GM19023 (cell line): ENCODE data around the gene GOLGA3.
"Not testable (repeated sequence)": the region's sequence is repeated elsewhere in the genome, so short reads cannot be mapped to it uniquely, and the experiment has no call there.

Source experiments
- ATAC-seq: cut with Tn5 transposase; IDR thresholded peaks from one replicate; pipeline ENCODE4 v1.9.1; 2021; ENCODE audit warnings: mild to moderate bottlenecking, moderate library complexity; ENCODE audit not compliant: unreplicated experiment

The GOLGA3 gene

DNA sequence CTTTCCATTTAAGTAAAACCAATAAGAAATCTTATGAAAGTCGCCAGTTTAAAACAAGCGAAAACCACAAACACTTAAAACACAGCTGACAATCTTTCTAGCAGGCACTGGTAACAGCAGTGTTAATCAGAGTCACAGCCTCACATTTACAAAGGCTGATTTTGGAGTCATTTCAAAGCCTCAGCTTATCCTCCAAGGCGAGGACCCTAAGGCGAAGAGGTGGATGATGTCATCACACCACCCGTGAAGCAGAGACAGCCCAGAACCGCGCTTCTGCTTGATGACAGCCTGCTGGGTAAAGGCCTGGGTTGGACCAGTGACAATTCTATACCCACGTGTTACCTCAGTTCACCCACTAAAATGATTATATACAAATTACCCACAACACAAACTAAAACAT, 10.1 kb downstream of the GOLGA3 start:
- ATAC-seq: no peak

DNA sequence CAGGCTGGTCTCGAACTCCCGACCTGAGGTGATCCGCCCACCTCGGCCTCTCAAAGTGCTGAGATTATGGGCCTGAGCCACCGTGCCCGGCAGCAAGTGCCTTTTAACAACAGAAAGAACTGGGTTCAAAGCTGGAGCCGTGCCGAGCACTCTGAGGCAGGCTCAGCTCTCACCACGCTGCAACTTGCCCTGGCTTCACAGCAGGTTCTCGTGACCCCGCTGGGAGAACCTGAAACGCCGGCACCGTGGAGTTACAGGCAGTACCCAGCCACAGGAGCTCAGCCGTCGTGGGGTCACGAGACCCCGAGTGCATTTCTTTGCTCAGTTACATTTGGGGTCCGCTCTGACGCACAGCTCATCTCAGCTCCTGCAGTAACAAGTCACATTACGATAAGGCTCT, 14.4 kb downstream of the GOLGA3 start:
- no peak for ATAC-seq

DNA sequence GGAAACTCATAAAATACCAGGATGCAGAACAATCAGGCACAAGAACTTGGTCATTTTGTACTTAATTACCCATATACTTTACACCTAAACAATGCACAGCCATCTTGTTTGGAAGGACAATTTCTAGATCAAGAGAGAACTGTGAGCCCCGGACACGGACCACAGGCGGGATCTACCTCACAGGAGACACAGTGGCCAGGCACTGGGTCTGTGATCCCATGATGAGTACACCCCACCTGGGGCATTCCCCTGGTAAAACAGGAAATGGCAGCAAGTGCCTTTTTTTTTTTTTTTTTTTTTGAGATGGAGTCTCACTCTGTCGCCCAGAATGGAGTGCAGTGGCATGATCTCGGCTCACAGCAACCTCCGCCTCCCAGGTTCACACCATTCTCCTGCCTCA, 15.2 kb downstream of the GOLGA3 start:
- ATAC-seq: no peak

GRCh38 chr12:132812631-132813305, 15.9 kb downstream of the GOLGA3 start:
- ATAC-seq: no peak

DNA sequence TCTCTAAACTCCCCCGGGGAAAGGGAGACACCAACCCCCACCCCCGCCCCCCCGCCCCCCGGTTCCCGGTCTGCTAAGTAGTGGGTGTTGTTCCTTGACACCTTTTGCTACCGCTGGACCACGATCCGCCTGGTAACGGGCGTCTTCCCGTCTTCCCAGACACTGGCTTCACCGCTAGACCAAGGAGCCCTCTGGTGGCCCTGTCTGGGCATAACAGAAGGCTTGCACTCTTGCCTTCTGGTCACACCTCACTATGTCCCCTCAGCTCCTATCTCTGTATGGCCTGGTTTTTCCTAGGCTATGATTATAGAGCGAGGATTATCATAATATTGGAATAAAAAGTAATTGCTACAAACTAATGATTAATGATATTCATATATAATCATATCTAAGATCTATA, 19.3 kb downstream of the GOLGA3 start:
- not testable (repeated sequence) for ATAC-seq

DNA sequence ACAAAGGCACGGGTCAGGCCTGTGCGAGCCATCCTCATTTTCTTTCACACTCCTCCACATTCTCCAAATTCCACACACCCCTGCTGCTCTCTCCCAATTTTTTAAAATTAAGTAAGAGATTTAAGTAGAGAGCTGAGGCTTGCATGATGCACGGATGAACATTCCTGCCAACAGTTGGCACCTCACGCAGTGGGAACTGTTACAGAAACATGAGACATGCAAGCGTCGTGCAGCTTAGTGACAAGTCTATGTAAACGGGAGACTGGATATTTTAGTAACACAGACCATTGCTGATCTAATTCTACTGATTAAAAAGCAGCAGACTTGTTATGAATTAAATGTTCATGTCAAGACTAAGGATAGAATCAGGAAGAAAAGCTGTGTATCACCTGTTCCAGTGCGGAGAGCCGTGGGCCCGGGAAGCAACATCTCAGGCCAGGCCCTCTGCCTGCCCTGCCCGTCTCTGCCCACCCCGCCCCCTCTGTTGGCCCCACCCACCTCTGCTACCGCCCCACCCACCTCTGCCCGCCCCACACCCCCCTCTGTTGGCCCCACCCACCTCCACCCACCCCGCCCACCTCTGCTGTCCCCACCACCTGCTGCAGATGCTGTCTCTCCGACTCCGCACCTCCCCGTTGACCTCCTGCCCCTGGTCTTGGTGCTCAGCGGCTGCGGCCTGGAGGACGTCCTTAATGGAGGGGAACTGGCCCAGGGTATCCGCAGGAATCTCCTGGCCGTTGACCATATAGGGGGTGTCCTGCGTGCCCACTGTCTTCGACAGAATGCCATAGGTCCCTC, 21.2 kb downstream of the GOLGA3 start:
- no peak for ATAC-seq

DNA sequence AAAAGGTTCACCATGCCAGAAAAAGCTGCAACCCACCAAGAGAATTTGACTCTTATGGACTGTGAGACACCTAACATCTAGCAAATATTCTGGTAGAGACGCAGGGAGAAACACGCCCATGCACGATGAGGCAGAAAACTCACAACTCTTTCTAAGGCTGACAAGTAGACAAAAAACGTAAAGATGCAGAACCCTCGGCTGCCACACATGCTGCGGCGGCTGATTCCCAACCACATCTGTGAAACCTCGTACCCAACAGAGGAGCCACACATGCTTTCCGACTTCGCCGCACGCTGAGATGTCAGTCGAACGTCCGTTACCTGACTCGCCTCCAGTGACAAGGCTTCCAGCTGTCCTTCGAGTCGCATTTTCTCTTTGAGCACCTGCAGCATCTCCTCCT, 21.8 kb downstream of the GOLGA3 start:
- no peak for ATAC-seq

GRCh38 chr12:132804426-132804861, 24.2 kb downstream of the GOLGA3 start:
- no peak for ATAC-seq

- ATAC-seq: no peak
Observed at GRCh38 chr12:132803888-132804287, 24.8 kb downstream of the GOLGA3 start.

DNA sequence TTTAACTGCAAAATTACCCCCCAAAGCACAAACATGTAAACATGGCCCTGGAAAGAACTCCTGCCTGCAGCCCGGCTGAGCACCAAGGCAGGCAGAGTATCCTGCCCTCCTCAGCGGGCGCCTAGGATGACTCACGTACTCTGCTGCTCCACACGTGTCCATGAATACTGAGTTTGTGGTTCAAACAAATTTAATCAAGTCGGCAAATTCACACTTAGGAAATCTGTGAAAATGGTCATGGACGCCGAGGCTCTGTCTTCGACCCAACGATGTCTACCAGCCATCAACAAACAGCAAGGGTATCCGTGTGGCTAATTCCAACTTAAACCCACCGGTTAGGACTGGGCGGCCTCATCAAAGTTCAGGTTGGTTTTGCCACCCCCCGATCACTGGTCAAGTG, 25.5 kb downstream of the GOLGA3 start:
- no peak for ATAC-seq

GRCh38 chr12:132801741-132802140, 26.9 kb downstream of the GOLGA3 start:
- no peak for ATAC-seq

DNA sequence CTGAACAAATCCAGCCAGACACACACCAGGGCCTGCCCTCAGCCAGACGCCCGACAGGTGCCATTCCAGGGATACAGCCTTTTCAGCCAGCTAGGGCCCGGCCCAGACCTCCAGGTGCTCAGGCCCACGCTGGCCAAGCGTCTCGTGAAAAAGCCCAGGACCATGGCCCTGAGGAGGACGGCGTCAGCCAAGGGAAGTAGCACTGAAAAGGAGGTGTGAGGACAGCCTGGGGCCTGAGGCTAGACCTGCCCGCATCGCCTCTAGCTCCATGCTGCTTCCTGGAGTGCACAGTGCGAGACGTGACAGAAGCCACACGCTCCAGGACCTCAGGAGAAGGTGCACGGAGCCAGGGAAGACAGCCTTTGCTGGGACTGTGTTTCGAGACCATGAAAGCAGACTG, 29.8 kb downstream of the GOLGA3 start:
- no peak for ATAC-seq

GRCh38 chr12:132797820-132798570, 30.7 kb downstream of the GOLGA3 start:
- ATAC-seq: no peak

DNA sequence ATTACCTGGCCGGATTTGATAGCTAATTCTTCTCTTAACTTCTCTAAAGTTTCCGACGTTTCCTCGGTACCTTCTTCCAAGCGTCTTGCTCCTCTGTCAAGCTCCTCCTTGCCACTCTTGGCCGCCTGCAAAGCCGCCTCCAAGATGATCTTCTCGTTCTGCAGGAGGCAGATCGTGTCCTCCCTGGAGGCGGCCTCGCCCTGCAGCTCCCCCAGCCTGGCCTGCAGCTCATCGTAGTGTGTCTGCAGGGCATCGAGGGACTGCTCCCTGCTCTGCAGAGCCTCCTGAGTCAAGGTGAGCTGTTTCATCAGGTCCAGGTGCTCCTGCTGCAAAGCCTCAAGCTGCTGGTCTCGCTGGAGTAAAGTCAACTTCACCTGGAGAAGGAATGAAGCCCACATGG, 32.8 kb downstream of the GOLGA3 start:
- no peak for ATAC-seq

- not testable (repeated sequence) for ATAC-seq
Observed at GRCh38 chr12:132791940-132792339, 36.7 kb downstream of the GOLGA3 start.

DNA sequence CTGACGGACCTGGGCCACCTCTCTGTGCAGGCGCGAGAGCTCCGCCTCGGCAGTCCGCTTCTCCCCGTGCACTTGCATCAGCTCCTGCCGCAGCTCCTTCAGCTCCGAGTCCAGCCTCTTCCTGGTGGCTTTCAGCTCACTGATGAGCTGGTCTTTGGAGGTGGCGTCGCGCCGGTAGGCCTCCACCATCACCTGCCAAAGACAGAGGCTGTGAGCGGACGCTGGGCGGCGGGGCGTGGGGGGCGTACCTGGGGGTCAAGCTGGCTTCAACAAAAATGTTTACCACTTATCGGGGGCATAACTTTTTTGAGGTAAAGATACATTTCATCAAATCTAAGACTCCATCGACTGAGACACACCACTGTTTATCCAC, 39.6 kb downstream of the GOLGA3 start:
- ATAC-seq: no peak

GRCh38 chr12:132788375-132789098, 40.1 kb downstream of the GOLGA3 start:
- no peak for ATAC-seq

- no peak for ATAC-seq
Observed at GRCh38 chr12:132787877-132788276, 40.8 kb downstream of the GOLGA3 start.

DNA sequence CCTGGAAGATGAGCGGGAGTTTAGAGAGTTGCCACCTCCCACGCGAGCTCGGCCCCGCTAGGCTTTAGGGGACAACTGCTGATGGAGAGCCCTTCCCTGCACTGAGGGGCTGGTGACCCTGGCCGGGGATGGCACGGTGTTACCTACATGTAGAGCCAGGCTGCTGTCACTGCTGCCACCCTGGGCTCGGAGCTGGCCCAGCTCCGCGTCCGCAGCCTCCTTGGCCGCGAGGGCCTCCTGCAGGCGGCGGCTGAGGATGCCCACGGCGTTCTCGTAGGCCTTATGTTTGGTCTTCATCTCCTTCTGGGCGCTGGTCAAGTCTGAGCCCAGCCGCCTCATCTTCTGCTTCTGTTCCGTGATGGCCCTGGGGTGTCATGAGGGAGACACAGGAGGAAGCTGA, 42.5 kb downstream of the GOLGA3 start:
- no peak for ATAC-seq

DNA sequence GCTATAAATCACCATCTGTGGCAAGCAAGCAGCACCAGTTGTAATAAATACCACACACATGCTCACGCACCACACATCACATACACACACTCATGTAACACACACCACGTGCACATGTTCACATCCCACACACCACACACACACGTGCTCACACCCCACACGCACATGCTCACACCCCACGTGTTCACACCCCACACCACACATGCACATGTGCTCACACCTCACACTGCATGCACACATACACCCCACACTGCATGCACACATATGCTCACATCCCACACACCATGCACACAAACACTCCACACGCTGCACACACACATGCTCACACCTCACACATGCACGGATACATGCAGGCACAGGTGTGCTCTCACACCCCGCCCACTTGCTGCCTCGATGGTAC, 44.1 kb downstream of the GOLGA3 start:
- ATAC-seq: no peak

DNA sequence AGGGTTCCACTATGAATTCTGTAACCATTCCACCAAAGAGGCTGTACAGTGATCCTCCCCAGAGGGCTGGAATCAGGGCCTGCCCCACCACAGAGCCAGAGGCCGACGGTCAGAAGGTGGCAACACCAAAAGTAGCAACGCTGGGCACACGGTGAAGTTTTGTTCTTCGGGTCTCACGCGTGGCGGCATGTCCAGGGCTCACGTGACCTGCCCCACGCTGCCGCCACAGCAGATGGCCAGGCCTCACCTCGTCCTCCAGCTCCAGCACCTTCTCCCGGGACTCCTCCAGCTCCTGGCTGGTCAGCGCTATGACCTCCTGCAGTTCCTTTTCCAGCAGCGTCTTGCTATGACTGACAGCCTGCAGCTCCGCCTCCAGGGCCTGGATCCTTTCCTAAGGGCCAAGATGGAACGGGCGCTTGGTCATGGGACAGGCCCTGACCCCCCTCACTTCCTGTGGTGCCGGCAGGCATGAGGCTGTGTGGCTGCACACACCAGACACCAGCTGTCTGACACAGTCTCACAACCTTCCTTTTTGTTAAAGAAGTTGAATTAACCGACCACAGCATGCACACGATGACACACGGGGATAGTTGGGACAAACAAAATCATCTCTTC, 44.6 kb downstream of the GOLGA3 start:
- no peak for ATAC-seq
